ENCODE results near the gene ESR2. TPM values are rescaled to one million over a fixed set of nuclear protein-coding genes. Genes with fewer than 3 reads are reported as not detected.

Gene ESR2
- total and polyA plus RNA-seq, 2 donors (not counting 3 experiments of a cell fraction or from before 2014, with no cell fraction given), result 0.10 to 0.58 TPM

GRCh38 chr14:64119500-64119899, 174.7 kb downstream of the ESR2 start:
- Histone ChIP-seq H3K9me1 (replicated peaks; ENCODE audit: control insufficient read depth, extremely low read depth, insufficient read depth, low read length) (no peaks in the 10 kb centered on the region), H2AFZ (ENCODE audit: low read depth, low read length) (no peak overlapping the region), H3K27ac (ENCODE audit: insufficient read depth, low read depth, low read length) (no peak overlapping the region), H4K20me1 (replicated peaks; ENCODE audit: control insufficient read depth, extremely low read depth, insufficient read depth, low read length) (no peaks in the 10 kb centered on the region), H3K27me3 (ENCODE audit: control insufficient read depth in 2 of 2, insufficient read depth in 2 of 2, low read length in 2 of 2) (no peaks in the 10 kb centered on the region), H3K36me3 (ENCODE audit: control insufficient read depth in 2 of 2, extremely low read depth in 1 of 2, insufficient read depth in 2 of 2, low read length in 2 of 2) (peaks cover 3 to 7% of the 10 kb centered on the region in 2 experiments), H3K79me2 (ENCODE audit: control insufficient read depth, insufficient read depth, low read length) (no peaks in the 10 kb centered on the region), H3K4me3 (replicated peaks in 1 of 3; ENCODE audit: insufficient read depth in 1 of 3, low read depth in 1 of 3, low read length in 3 of 3) (no peak overlapping the region), H3K4me1 (ENCODE audit: control insufficient read depth, extremely low read depth, insufficient read depth, low read length) (peaks cover 4% of the 10 kb centered on the region), H3K4me2 (ENCODE audit: insufficient read depth, low read length) (no peak overlapping the region), H3K9me3 (replicated peaks; ENCODE audit: control insufficient read depth, insufficient read depth, low read length) (no peaks in the 10 kb centered on the region), H3K9ac (replicated peaks; ENCODE audit: extremely low read depth, insufficient read depth, low read length) (no peak overlapping the region)
- intact Hi-C loops (cut with micrococcal nuclease) (no loop called here), dilution Hi-C loops (cut with MboI; ENCODE audit: extremely low pct_ligation_motif_present, low sequenced_read_pairs) (no loop called here)
- BruUV-seq (replicated peaks), result no TSS peak
- ChIA-PET CTCF (interaction anchor here (2.4 kb wide), 1 partner anchor 184 kb away, joined by 10 read pairs; no protein-coding TSS in a partner anchor), POLR2A (no interaction called here)
- no peak for DNase-seq (ENCODE audit: low read depth, low spot score)
- FAIRE-seq, result no peak
- TF ChIP-seq EZH2 (IDR thresholded peaks at IDR 0.05; ENCODE audit: borderline replicate concordance, low read depth, low read length, severe bottlenecking) (no peak), JUN (IDR thresholded peaks at IDR 0.05; ENCODE audit: borderline replicate concordance, insufficient read depth, insufficient read length, low read depth) (no peak), POLR2AphosphoS5 (IDR thresholded peaks at IDR 0.05; ENCODE audit: insufficient read depth, low read depth, low read length) (no peak), FOS (IDR thresholded peaks at IDR 0.05; ENCODE audit: borderline replicate concordance, insufficient read depth, low read length) (no peak), POLR2A (IDR thresholded peaks at IDR 0.05; ENCODE audit: low read depth, low read length) (no peak), MYC (IDR thresholded peaks at IDR 0.05; ENCODE audit: low read depth, low read length) (no peak), GATA2 (IDR thresholded peaks at IDR 0.05; ENCODE audit: insufficient read depth, insufficient read length, low read depth, low read length) (no peak)
- TF ChIP-seq, protein P1, sequence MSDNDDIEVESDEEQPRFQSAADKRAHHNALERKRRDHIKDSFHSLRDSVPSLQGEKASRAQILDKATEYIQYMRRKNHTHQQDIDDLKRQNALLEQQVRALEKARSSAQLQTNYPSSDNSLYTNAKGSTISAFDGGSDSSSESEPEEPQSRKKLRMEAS (IDR thresholded peaks at IDR 0.05; ENCODE audit: insufficient read depth, insufficient read length), result no peak
- TF ChIP-seq, protein P2, sequence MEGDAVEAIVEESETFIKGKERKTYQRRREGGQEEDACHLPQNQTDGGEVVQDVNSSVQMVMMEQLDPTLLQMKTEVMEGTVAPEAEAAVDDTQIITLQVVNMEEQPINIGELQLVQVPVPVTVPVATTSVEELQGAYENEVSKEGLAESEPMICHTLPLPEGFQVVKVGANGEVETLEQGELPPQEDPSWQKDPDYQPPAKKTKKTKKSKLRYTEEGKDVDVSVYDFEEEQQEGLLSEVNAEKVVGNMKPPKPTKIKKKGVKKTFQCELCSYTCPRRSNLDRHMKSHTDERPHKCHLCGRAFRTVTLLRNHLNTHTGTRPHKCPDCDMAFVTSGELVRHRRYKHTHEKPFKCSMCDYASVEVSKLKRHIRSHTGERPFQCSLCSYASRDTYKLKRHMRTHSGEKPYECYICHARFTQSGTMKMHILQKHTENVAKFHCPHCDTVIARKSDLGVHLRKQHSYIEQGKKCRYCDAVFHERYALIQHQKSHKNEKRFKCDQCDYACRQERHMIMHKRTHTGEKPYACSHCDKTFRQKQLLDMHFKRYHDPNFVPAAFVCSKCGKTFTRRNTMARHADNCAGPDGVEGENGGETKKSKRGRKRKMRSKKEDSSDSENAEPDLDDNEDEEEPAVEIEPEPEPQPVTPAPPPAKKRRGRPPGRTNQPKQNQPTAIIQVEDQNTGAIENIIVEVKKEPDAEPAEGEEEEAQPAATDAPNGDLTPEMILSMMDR (IDR thresholded peaks at IDR 0.05; ENCODE audit: extremely low read depth in 1 of 2, insufficient read depth in 1 of 2, low read depth in 1 of 2, low read length in 2 of 2), result no peak
